HG03139 (cell line): ENCODE results near the gene MET.
"Not testable (repeated sequence)": the region's sequence is repeated elsewhere in the genome, so short reads cannot be mapped to it uniquely, and the experiment has no call there.

Experiments used
- ATAC-seq: cut with Tn5 transposase; IDR thresholded peaks from one replicate; pipeline ENCODE4 v1.9.1; 2021; ENCODE audit not compliant: unreplicated experiment

MET gene

DNA sequence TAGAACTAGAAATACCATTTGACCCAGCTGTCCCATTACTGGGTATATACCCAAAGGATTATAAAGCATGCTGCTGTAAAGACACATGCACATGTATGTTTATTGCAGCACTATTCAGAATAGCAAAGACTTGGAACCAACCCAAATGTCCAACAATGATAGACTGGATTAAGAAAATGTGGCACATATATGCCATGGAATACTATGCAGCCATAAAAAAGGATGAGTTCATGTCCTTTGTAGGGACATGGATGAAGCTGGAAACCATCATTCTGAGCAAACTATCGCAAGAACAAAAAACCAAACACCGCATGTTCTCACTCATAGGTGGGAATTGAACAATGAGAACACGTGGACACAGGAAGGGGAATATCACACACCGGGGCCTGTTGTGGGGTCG is 74.4 kb downstream of the MET start:
- ATAC-seq = not testable (repeated sequence)

DNA sequence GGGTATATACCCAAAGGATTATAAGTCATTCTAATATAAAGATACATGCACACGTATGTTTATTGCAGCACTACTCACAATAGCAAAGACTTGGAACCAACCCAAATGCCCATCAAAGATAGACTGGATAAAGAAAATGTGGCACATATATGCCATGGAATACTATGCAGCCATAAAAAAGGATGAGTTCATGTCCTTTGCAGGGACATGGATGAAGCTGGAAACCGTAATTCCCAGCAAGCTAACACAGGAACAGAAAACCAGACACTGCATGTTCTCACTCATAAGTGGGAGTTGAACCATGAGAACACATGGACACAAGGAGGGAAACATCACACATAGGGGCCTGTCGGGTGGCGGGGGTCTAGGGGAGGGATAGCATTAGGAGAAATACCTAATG is 79.1 kb downstream of the MET start:
- not testable (repeated sequence) for ATAC-seq

DNA sequence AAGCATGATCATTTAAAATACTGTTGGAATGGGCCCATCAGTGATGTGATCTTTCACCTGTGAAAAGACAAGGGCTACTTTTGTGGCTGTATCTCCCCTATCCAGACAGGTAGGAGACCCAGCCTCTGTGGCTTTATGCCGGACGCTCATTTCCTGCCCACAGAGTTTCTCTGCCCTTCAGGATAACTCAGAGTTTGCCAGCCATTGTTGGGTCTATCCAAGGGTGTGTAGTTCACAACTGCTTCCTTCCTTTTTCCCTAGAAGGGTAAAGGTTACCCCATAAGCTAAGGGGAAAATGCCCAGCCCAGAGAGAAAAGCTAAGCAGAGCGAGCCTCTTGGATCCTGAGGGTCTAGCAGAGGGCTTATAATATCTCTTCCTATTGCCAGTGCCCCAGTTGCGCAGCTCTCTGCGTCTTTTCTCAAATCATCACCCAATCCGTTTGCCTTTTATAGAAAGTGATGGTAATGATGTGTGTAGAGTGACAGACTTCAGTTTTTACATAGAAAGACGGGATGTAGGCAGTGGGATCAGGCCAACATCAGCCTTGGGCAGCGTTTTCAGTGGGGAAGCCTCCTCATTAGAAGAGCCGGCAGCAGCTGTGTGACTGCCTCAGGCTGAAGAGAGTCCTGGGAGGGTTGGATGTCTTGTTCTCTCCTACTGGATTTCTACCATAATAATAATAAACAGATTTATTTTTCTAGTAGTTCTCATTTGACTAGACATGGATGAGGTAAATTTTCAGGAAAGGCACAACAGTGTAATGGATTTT is 80.5 kb downstream of the MET start:
- ATAC-seq = no peak

DNA sequence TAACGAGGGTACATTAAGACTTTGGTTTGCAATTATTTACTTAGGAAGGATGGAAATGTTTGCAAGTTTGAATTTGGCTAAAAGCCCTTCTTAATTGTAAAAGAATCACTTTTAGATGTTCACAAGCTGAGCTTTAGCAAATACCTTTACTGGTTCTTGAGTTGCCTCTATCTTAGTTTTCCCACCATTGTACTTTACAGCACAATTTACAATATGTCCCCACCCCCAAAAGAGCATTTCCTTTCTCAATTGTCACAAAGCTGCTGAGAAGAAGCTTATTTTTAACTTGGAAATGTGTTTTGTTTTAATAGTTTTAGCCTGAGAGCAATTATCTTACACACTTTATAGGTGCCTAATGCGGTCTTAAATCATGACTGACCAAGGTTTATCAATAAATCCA is 81.1 kb downstream of the MET start:
- ATAC-seq = no peak

DNA sequence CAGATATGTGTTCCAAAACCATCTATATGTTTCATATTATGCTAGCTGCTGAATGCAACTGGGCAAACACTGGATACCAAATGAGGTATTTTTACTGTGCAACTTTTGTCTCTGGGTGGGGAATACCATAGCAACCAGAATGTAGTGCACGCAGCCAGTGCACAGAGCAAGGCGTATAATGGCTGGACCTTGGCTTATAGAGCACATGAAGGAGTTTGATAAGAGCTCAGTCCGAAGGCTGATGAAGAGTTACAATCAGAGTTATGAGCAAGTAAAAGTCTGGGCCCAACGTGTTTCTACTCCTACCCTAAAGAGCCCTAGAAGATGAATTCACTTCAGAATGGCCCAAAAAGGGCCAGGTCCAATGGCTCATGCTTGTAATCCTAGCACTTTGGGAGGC is 82.2 kb downstream of the MET start:
- no peak for ATAC-seq

DNA sequence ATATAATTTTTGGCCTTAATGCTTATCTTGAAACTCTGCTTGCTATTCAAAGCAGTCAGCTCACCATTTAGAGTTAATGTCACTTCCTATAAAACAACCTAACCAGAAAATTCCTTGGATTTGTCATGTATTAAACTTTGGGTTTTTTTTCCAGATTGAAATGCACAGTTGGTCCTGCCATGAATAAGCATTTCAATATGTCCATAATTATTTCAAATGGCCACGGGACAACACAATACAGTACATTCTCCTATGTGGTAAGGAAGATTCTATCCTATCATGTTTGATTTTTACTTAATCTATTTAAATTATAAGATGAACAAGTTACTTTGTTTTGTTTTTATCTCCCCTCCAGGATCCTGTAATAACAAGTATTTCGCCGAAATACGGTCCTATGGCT is 85.3 kb downstream of the MET start:
- ATAC-seq = no peak

DNA sequence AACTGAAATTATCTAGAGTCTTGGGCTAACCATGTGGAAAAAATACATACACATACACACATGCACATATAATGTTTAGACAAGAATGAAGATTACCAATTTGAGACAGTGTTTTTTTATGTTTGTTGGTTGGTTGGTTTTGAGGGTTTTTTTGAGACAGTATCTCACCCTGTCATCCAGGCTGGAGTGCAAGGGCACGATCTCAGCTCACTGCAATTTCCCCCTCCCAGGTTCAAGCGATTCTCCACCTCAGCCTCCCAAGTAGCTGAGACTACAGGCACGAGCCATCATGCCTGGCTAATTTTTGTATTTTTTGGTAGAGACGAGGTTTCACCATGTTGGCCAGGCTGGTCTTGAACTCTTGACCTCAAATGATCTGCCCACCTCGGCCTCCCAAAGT is 87.6 kb downstream of the MET start:
- not testable (repeated sequence) for ATAC-seq

DNA sequence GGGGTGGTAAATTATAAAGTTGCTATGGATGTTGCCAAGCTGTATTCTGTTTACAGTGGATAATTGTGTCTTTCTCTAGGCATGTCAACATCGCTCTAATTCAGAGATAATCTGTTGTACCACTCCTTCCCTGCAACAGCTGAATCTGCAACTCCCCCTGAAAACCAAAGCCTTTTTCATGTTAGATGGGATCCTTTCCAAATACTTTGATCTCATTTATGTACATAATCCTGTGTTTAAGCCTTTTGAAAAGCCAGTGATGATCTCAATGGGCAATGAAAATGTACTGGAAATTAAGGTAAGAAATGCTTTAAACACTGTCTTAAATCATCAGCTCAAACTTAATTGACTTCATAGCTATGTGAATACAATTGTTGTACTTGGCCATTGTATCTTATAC is 91.0 kb downstream of the MET start:
- ATAC-seq = no peak

DNA sequence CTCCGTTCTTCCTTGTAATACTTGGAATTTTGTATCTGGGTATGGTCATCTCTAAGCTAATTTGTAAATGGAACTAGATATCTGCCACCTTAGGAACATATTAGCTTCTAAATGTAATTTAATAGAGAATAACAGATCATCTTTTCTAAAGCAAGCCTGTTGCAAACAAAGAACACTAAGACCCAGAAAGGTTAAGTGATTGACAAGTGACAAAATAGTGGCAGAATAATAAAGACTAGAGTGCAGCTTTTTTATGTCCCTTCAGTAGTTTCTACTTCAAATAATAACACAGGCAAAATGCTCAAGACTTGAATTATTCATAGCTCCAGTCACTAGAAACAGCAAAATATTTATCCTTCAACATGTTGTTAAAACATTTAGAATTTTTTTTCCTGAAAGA is 91.7 kb downstream of the MET start:
- ATAC-seq = no peak

DNA sequence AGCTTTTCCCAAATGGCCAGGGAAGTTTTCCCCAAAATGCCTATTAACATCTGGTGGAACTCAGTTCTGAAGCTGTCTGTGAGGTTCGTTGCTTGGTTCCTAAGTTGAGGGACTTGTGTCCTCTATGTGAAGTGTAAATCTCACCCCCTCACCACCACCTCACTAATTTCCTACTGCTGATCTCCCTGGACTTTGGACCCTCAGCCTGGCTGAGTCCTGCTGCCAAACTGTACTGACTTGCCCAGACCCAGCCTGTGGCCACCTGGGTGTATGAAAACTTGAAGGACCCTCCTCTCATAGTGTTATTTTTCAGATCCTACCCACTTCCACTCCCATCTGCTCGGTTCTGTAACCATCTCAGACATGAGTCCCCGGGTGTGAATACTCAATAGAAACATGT is 94.9 kb downstream of the MET start:
- no peak for ATAC-seq

DNA sequence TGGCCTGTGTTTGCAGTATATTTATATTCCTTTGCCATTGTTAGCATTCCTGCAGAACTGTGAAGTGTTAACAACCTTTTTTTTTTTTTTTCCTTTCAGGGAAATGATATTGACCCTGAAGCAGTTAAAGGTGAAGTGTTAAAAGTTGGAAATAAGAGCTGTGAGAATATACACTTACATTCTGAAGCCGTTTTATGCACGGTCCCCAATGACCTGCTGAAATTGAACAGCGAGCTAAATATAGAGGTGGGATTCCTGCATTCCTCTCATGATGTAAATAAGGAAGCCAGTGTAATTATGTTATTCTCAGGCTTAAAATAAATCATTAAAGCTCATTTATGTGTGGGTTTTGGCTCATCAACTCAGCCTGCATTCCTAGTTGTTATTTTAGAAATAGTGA is 97.5 kb downstream of the MET start:
- no peak for ATAC-seq

DNA sequence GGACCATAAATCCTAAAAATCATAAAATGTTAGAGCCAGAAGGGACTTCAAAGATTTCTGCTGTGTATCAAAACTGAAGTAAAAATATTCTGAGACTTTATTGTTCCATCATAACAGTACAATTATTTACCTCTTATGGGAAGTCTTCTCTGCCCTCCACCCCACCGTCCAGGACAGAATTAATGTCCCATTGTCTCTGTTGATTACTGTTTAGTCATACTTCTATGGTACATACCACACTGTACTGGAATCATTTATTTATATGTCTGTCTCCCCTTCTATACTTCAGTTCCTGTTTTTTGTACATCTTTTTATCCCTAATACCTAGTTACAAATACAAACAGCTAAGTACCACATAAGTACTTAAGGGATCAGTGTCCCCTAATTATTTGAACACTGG is 98.9 kb downstream of the MET start:
- ATAC-seq = no peak

DNA sequence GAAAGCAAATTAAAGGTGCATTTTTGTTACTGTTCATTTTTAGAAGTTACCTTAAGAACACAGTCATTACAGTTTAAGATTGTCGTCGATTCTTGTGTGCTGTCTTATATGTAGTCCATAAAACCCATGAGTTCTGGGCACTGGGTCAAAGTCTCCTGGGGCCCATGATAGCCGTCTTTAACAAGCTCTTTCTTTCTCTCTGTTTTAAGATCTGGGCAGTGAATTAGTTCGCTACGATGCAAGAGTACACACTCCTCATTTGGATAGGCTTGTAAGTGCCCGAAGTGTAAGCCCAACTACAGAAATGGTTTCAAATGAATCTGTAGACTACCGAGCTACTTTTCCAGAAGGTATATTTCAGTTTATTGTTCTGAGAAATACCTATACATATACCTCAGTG is 99.6 kb downstream of the MET start:
- ATAC-seq = no peak

DNA sequence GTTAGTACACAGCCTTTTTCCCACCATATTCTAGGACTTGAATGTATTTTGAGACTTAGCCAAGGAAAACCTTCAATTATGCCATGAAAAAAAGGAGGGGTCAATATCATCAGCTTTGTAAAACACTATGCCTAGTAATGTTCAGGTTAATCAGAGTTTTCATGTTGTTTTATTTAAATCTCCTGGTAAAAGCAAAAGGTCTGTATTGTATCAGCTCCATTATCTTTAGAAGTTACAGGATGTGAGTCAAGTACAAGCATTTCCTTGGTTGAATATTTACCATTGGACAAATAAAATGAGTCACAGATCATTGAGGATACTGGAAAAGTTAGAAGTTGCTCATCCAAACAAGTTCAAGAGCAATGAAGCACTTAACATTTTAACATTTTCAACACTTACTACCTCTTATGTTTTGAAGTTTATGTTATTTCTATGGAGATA is 100.4 kb downstream of the MET start:
- no peak for ATAC-seq

DNA sequence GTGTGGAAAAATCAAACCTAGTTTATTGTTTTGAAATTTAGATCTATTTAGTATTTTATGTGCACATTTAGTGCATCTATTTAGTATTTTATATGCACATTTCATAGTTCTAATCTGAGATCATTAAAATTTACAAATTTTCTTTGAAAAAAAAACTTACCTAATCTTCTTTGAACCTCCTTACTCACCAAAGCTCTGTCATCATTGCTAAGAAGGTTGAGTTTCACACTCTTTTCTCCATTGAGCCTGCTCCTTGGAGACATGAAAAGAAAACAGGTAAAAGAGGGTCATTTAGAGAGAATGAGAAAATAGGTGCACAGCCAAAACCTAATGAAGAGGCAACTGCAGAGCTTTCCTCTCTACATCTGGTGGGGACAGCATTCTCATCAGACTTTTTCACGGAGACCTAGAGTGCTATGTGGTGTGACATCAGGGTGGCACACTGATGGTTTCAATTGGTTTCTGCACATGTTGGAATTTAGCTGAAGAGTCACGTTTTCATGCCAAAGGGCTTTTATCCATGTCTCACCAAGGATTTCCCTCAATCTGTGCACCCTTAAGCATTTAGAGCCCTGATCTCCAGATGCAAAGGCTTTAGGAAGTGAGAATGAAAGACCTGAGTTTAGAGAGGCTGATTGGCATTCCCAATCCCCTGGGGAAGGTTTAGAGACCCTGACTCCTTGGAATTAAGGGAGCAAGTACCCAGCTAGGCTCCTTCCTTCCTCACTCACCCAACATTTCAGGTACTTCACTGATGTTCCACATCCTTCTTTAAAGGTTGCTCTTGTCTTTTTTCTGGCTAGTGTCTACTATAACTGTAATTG is 101.1 kb downstream of the MET start:
- no peak for ATAC-seq

DNA sequence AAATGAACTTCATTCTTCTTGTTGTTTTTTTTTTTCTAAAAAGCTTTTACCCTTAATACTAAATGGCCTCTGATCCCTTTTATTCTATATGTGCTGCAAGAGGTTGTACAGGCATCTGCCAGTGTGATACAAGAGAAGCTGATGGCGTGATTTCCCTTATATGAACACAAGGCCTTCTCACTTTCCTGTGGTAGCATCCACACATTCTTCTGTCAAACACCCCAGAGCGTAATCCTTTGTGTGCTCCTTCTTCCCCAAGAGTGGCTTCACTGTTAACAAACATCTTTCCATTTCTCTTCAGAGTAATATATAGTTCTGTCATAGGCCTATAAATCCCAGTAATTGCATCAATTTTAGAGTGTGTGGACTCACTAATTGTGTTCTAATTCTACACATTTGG is 104.0 kb downstream of the MET start:
- no peak for ATAC-seq

DNA sequence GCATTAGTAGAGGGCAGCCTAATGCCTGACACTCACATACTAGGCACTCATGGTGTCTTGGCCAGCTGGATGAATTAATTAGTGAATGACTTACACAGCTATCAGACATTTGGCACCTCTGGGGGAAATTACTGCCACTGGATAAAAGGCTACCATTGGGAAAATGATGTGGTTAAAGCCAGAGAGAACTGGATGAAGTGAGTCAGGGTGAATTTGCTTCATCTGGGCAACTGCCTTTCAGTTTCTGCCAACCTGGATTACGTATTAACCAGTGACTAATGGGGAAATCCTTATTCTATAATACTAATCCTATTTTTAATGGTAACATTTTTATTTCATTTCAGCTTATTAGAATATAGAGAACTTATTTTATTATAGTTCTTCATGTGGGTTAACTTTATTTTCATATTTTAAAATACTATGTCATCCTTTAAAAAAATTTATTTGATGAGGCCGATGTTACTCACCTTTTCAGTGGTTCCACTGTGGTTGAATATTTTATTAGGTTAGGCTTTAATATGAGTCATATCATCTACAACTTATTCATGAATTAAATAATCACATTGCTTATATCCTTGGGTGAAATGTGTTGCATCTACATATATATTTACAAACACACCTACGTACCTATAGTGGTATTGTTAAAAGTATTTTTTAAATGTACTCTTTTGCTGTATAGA is 104.8 kb downstream of the MET start:
- no peak for ATAC-seq

DNA sequence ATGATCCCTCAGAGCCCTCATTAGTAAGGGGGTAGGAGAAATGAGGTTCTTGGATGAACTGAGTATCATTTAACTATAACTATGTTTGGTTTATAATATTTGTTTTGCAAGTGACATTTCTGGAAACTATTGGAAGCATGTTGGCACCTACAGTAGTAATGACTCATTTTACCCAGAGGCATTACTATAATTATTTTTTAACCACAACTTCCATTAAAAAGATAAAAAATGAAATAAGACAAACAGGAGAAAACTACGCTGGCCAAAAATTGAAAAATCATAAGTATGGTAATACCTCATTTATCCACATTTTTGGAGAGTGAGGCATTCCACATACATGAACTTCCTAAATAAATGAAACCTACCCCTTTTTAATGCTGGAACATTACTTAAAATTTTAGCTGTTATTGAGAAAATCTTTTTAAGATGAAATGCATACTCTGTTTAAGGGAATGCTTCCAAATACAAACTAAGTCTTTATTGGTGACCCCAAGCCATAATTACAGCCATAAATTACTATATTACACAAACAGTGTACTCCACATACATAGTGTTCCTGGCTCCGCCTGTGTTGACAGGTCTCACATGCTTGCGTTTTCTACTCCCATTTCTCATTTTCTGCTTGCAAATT is 105.8 kb downstream of the MET start:
- ATAC-seq = no peak

DNA sequence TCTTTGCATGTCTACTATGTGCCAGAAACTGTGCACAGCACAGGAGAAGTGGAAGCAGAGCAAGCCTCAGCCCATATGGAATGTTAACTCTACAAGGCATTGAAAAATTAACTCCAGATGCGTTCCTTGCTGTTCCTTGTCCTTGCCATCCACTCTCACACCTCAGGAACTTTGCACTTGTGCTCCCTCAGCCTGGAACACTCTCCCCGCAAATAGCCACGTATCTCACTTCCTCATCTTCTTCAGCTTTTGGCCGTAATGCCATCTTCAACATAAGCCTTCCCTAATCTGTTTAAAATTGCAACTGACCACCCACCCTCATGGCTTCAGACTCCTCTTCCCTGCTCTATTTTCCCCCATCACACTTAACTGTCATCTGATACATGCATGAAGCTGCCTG is 107.2 kb downstream of the MET start:
- ATAC-seq = no peak

DNA sequence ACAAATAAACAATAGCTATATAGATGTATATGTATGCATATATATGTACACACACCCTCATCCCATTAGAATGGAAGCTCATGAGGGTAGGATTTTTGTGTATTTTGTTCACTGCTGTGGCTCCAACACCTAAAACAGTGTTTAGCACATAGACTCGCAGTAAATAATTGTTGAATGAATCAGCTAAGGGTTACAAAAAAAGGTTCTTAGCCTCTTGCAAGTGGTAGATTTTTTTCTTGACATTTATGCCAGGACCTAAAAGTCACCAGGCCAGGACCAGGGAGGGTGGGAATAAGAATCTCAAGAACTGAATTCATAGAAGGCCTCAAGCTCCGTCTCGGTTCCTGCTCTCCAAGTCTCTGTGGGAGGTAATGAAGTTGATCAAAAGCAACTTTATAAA is 107.9 kb downstream of the MET start:
- ATAC-seq = no peak

DNA sequence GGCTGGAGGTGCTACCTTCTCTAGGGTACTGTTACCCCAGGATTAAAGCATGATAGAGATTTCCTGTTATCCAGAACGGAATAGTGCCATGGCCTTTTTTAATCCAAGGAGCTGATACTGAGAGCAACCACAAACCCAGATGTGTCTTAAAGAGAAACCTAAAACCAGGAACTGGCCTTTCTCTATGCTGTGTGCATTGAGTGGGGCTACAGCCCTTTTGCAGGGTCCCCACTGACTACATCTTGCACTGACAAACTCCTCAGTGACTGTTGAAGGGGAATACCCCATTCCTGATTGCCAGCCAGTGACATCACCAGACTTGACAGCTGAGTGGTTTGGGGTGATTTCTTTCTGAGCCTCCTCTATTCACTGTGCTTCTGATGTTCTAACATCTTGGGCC is 108.5 kb downstream of the MET start:
- ATAC-seq = no peak
